K562 (cell line): ENCODE results near the gene CHAT. TPM values are rescaled to one million over a fixed set of nuclear protein-coding genes. Genes with fewer than 3 reads are reported as not detected.

Experiments
- KDM2B ChIP-seq: fragments of 250-450 bp; sonication (Bioruptor Pico); IDR thresholded peaks from 2 replicates; pipeline ENCODE4 v1.8.0; 2021; ENCODE audit warnings: mild to moderate bottlenecking, moderate library complexity
- MCM7 ChIP-seq, 2 experiments: fragments of 450-650 bp; IDR thresholded peaks; 2 replicates each; pipeline ENCODE4 v1.6.1; 2016 to 2018
- NCOR1 ChIP-seq: fragments of 450-650 bp; IDR thresholded peaks from 2 replicates; pipeline ENCODE4 v1.6.1; 2016; ENCODE audit warnings: mild to moderate bottlenecking, moderate library complexity
- RCOR1 ChIP-seq, 2 experiments: IDR thresholded peaks; 2 replicates each; pipeline ENCODE4 v1.6.1; 2012; ENCODE audit warnings: low read depth in 2 of 2, low read length in 2 of 2, borderline replicate concordance in 1 of 2, improper control_type of control experiment in 1 of 2
- polyA plus RNA-seq, 8 experiments: library from polyadenylated mRNA; depleted of rRNA in 4 of 8; stranded (reverse) in 5 of 8; unstranded in 3 of 8; fragments of >200 nt; fragmentation: Nextera tagmentation in 2 of 8; fragmentation: Illumina TruSeq in 1 of 8; extraction: Ambion mirVana in 2 of 8; extraction: Trizol in 1 of 8; gene quantifications; 2 replicates each; pipeline versions ENCODE4 v1.2.1 to v1.2.3, GENCODE V29; 2011 to 2014; ENCODE audit warnings: inconsistent platforms in 1 of 8, missing spikeins in 1 of 8
- total RNA-seq, 7 experiments: library from RNA; depleted of rRNA in 6 of 7; stranded (reverse); fragments of >200 nt in 6 of 7; fragmentation: Illumina TruSeq in 2 of 7; extraction: Trizol in 2 of 7; gene quantifications; 2 replicates each; pipeline versions ENCODE4 v1.2.1 to v1.2.3, GENCODE V29; 2011 to 2021; ENCODE audit warnings: low replicate concordance in 1 of 7
- TF ChIP-seq, protein P1 (sequence below), 2 experiments: fragments of 450-650 bp; formaldehyde crosslinking in 1 of 2; IDR thresholded peaks; 2 replicates each; pipeline versions ENCODE4 v1.4.0 to v1.6.1; 2014 to 2020; ENCODE audit warnings: mild to moderate bottlenecking in 2 of 2, borderline replicate concordance in 1 of 2, low read depth in 1 of 2
- TF ChIP-seq, protein P2 (sequence below): fragments of 200-600 bp; sonication (generic); IDR thresholded peaks from one replicate; pipeline ENCODE4 v1.6.1; 2012; ENCODE audit warnings: mild to moderate bottlenecking, low read depth, low read length, inconsistent platforms

CHAT gene
- total and polyA plus RNA-seq, 9 of the 15 experiments (the other 6 are each of a cell fraction or from before 2014, with no cell fraction given) = not detected

DNA sequence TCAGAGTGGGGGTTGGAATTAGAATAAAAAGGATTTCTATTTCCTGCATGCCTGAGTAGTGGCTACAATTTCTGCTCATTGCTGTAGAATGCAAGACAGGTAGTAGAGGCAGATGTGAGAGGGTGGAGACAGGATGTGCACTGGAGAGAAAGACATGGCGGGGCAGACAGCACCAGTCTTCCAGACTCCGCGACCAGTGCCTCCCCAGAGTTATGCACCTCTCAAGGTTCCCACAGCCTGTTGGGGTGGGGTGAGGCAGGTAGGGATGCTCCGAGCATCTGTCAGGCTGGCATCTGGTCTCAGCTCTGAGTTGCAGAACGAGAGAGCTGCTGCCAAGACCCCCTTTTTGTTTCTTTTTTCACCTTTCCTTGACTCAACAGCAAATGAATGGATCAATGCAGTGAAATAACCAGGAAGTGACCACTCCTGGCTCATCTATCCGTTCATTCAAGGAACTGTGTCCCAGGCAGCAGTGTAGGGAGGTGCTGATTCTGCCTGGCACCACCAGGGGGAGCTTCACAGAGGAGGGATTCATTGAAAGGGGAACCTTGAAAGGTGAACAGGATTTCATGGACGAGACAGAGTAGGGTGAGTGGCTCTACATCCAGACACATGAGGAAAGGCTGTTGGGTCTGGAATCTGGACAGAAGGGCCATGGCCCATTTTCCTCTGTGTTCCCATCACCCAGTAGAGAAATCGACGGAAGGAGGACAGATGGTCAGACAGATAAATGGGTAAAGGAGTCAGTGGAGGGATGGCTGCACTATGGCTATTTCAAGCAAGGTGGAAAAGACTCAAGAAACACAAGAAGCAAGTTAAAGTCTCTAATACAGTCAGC is 20.9 kb upstream of the CHAT start (continued):
- TF ChIP-seq, protein P1, sequence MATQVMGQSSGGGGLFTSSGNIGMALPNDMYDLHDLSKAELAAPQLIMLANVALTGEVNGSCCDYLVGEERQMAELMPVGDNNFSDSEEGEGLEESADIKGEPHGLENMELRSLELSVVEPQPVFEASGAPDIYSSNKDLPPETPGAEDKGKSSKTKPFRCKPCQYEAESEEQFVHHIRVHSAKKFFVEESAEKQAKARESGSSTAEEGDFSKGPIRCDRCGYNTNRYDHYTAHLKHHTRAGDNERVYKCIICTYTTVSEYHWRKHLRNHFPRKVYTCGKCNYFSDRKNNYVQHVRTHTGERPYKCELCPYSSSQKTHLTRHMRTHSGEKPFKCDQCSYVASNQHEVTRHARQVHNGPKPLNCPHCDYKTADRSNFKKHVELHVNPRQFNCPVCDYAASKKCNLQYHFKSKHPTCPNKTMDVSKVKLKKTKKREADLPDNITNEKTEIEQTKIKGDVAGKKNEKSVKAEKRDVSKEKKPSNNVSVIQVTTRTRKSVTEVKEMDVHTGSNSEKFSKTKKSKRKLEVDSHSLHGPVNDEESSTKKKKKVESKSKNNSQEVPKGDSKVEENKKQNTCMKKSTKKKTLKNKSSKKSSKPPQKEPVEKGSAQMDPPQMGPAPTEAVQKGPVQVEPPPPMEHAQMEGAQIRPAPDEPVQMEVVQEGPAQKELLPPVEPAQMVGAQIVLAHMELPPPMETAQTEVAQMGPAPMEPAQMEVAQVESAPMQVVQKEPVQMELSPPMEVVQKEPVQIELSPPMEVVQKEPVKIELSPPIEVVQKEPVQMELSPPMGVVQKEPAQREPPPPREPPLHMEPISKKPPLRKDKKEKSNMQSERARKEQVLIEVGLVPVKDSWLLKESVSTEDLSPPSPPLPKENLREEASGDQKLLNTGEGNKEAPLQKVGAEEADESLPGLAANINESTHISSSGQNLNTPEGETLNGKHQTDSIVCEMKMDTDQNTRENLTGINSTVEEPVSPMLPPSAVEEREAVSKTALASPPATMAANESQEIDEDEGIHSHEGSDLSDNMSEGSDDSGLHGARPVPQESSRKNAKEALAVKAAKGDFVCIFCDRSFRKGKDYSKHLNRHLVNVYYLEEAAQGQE (IDR thresholded peaks at IDR 0.05; ENCODE audit: borderline replicate concordance) = peak; percentile 54; the same call in 1 of the 2 replicates
- TF ChIP-seq, protein P1 (CRISPR knock-in tag; IDR thresholded peaks at IDR 0.05; ENCODE audit: low read depth) = no peak
- TF ChIP-seq MCM7 (IDR thresholded peaks at IDR 0.05) (no peak), RCOR1 (IDR thresholded peaks at IDR 0.05; ENCODE audit: borderline replicate concordance in 1 of 2, low read depth in 2 of 2, low read length in 2 of 2) (0 out of 4 replicates have a peak, but pooled peaks of 1 of the 2 experiments have one; percentile 18), NCOR1 (no peak), KDM2B (CRISPR knock-in tag) (no peak)
- TF ChIP-seq, protein P2, sequence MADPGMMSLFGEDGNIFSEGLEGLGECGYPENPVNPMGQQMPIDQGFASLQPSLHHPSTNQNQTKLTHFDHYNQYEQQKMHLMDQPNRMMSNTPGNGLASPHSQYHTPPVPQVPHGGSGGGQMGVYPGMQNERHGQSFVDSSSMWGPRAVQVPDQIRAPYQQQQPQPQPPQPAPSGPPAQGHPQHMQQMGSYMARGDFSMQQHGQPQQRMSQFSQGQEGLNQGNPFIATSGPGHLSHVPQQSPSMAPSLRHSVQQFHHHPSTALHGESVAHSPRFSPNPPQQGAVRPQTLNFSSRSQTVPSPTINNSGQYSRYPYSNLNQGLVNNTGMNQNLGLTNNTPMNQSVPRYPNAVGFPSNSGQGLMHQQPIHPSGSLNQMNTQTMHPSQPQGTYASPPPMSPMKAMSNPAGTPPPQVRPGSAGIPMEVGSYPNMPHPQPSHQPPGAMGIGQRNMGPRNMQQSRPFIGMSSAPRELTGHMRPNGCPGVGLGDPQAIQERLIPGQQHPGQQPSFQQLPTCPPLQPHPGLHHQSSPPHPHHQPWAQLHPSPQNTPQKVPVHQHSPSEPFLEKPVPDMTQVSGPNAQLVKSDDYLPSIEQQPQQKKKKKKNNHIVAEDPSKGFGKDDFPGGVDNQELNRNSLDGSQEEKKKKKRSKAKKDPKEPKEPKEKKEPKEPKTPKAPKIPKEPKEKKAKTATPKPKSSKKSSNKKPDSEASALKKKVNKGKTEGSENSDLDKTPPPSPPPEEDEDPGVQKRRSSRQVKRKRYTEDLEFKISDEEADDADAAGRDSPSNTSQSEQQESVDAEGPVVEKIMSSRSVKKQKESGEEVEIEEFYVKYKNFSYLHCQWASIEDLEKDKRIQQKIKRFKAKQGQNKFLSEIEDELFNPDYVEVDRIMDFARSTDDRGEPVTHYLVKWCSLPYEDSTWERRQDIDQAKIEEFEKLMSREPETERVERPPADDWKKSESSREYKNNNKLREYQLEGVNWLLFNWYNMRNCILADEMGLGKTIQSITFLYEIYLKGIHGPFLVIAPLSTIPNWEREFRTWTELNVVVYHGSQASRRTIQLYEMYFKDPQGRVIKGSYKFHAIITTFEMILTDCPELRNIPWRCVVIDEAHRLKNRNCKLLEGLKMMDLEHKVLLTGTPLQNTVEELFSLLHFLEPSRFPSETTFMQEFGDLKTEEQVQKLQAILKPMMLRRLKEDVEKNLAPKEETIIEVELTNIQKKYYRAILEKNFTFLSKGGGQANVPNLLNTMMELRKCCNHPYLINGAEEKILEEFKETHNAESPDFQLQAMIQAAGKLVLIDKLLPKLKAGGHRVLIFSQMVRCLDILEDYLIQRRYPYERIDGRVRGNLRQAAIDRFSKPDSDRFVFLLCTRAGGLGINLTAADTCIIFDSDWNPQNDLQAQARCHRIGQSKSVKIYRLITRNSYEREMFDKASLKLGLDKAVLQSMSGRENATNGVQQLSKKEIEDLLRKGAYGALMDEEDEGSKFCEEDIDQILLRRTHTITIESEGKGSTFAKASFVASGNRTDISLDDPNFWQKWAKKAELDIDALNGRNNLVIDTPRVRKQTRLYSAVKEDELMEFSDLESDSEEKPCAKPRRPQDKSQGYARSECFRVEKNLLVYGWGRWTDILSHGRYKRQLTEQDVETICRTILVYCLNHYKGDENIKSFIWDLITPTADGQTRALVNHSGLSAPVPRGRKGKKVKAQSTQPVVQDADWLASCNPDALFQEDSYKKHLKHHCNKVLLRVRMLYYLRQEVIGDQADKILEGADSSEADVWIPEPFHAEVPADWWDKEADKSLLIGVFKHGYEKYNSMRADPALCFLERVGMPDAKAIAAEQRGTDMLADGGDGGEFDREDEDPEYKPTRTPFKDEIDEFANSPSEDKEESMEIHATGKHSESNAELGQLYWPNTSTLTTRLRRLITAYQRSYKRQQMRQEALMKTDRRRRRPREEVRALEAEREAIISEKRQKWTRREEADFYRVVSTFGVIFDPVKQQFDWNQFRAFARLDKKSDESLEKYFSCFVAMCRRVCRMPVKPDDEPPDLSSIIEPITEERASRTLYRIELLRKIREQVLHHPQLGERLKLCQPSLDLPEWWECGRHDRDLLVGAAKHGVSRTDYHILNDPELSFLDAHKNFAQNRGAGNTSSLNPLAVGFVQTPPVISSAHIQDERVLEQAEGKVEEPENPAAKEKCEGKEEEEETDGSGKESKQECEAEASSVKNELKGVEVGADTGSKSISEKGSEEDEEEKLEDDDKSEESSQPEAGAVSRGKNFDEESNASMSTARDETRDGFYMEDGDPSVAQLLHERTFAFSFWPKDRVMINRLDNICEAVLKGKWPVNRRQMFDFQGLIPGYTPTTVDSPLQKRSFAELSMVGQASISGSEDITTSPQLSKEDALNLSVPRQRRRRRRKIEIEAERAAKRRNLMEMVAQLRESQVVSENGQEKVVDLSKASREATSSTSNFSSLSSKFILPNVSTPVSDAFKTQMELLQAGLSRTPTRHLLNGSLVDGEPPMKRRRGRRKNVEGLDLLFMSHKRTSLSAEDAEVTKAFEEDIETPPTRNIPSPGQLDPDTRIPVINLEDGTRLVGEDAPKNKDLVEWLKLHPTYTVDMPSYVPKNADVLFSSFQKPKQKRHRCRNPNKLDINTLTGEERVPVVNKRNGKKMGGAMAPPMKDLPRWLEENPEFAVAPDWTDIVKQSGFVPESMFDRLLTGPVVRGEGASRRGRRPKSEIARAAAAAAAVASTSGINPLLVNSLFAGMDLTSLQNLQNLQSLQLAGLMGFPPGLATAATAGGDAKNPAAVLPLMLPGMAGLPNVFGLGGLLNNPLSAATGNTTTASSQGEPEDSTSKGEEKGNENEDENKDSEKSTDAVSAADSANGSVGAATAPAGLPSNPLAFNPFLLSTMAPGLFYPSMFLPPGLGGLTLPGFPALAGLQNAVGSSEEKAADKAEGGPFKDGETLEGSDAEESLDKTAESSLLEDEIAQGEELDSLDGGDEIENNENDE = no peak
